H7 (cell line): ENCODE measurements around the gene CCDC116. TPM values are rescaled to one million over a fixed set of nuclear protein-coding genes. Genes with fewer than 3 reads are reported as not detected.
"Not testable (repeated sequence)": the region's sequence is repeated elsewhere in the genome, so short reads cannot be mapped to it uniquely, and the experiment has no call there.

Source experiments
- DNase-seq: peaks from one replicate; pipeline ENCODE4 v3.0.0; 2012
- H3K27me3 ChIP-seq: 2 replicates; pipeline ENCODE4 v1.6.0; 2011; ENCODE audit warnings: mild to moderate bottlenecking, low read length; ENCODE audit not compliant: control insufficient read depth, insufficient read depth
- H3K36me3 ChIP-seq: replicated peaks from 2 replicates; pipeline ENCODE4 v1.5.1; 2011; ENCODE audit warnings: low read length; ENCODE audit not compliant: control insufficient read depth, insufficient read depth
- H3K4me3 ChIP-seq: 2 replicates; pipeline ENCODE4 v1.5.1; 2011; ENCODE audit warnings: low read depth, mild to moderate bottlenecking, control low read depth, low read length, moderate library complexity; ENCODE audit not compliant: insufficient read depth
- total RNA-seq: library from RNA; depleted of rRNA; stranded (reverse); fragments of >200 nt; shearing (Covaris generic); gene quantifications from 2 replicates; pipeline ENCODE4 v1.2.3, GENCODE V29; 2014

CCDC116 gene
- total RNA-seq, 1 experiment from 2014 or later, result 0.55 TPM

DNA sequence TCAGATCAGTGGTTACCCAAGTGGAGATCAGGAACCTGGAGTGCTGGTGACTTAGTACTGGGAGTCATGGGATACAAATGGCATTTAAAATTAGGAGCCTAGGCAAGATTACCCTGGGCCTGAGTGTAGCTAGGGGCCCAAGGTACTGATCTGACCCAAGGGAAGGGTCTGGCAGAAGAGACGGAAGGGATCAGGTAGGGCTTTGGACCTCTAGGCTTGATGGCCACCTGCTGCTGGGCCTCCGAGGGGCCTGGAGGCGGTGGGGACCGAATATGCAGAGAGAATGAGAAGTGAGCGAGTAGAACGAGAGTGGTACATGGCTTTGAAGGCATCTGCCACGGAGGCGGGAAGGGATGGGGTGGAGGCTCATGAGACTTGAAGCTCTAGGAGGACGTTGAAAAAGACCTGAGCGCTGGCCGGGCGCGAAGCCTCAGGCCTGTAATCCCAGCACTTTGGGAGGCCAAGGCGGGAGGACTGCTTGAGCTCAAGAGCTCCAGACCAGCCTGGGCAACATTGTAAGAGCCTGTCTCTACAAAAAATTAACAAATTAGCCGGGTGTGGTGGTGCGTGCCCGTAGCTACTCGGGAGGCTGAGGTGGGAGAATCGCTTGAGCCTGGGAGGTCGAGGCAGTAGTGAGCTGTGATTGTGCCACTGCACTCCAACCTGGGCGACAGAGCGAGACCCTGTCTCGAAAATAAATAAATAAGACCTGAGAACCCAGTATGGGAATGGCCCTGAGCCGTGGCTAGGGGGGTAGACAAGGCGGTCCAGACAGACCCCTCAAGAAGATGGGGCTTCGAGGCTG is 32.7 kb downstream of the CCDC116 start:
- peak overlapping the region; percentile 83 for H3K4me3 ChIP-seq
- peak; percentile 47 for DNase-seq
- H3K36me3 ChIP-seq, result no peaks in the 10 kb centered on the region
- H3K27me3 ChIP-seq, result peaks cover 6% of the 10 kb centered on the region

DNA sequence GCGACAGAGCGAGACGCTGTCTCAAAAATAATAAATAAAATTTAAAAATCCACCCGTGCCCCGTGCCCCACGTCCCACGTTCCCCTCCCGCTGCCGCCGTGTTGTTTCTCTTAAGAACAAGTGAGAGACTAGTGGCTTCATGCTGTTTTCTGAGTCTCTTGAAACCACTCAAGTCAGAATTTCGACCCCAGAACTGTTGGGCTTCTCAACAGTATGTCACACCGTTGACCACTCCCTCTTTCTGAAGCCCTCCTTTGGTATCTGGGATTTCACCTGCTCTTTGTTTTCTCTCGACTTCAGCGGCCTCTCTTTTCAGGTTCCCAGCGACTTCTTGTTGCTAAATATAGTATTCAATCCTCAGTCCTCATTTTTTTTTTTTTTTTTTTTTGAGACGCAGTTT is 34.2 kb downstream of the CCDC116 start:
- H3K27me3 ChIP-seq, result no peaks in the 10 kb centered on the region
- peak overlapping the region; percentile 83 for H3K4me3 ChIP-seq
- DNase-seq, result peak; percentile 60
- peaks cover 4% of the 10 kb centered on the region for H3K36me3 ChIP-seq

DNA sequence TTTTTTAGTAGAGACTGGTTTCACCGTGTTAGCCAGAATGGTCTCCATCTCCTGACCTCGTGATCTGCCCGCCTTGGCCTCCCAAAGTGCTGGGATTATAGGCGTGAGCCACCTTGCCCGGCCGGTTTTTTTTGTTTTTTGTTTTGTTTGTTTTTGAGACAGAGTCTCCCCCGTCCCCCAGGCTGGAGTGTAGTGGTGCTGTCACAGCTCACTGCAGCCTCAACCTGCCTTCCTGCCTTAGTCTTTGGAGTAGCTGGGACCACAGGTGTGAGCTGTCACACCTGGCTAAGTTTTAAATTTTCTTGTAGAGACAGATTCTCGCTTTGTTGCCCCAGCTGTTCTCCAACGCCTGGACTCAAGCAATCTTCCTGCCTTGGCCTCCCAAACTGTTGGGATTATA is 36.5 kb downstream of the CCDC116 start:
- Histone ChIP-seq H3K27me3 (no peaks in the 10 kb centered on the region), H3K36me3 (peaks cover 11% of the 10 kb centered on the region), H3K4me3 (no peak overlapping the region)
- no peak for DNase-seq

DNA sequence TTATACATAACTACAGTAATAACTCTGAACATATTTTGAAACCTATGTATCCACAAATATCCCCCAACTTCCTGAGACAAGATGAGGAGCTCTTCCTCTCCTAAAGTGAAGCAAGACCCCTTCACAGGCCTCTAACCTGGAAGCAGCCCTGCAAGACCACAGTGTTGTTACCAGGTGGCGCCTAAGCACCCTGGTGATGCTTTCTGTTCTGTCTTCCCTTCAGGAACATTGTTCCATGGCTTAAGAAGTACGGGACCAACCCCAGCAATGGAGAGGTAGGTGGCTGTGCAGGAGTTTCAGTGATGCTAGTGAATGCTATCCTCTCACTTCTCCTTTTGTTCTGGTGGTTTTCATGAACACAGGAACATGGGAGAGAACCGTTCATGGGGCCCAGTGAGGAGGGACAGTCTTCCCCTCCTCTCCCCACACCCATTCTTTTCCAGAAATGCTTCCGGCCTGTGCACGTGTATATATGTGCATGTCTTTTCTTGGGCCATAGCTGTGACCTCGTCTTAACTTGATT is 39.6 kb downstream of the CCDC116 start:
- Histone ChIP-seq H3K27me3 (no peaks in the 10 kb centered on the region), H3K36me3 (peaks cover 16% of the 10 kb centered on the region), H3K4me3 (no peak overlapping the region)
- DNase-seq, result no peak

DNA sequence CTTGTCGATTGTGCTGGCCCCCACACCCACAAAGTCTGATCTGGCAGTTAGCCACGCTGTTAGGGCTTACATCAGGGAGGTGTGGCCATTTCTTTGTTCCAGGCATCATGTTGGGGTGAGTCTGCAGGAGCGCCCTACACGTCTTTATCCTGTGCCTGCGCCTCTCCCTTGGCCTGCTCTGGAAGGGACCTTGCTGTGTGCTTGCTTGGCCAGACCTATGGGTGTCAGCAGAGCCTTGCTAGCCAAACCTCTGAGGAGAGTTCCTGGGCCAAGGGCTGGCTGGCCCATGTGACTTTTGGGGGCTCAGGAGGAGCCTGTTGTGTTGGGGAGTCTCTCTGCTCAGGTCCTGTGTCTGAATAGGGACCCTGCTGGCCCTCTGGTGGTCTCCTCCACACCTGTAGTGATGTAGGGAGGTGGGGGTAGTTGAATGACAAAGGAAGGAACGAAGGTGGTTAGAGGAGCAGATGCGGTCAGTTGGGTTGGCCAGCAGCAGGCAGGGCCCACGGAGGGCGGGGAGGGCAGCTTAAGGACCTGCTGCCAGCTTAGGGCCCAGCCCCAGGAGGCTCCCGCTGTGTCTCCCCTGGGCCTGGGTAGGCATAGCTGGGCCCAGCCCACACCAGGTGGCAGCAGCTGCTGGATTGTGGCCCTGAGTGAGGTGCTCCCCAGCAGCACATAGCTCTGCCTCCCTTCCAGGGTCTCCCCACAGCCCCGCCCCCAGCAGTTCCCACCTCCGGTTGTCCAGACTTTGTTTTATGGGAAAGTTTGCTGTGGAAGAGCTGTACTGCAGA is 41.2 kb downstream of the CCDC116 start:
- Histone ChIP-seq H3K36me3 (peaks cover 16% of the 10 kb centered on the region), H3K4me3 (no peak overlapping the region), H3K27me3 (no peaks in the 10 kb centered on the region)
- DNase-seq, result no peak

DNA sequence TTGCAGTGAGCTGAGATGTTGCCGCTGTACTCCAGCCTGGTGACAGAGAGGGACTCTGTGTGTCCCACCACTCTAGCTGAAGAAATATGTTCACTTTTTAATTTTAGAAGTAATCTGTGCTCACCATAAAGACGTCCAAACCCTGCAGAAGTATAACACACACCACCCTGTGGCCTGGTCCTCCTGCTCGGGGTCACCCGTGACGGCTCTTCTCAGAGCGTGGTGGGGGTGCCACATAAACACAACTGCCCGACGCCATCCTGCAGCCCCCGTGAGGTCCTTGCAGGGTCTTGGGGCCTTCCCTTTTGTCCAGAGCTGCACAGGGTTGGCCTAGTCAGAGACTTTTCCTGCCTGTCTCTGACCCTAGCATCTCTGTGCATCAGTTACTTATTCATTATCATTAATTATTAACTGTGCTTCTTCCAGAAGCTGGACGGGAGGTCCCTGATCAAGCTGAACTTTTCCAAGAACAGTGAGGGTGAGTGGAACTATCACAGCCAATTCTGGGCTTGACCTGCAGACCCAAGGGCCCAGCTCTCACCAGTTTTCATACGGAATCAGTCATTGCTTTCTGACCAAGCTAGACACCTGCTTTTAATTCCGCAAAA is 42.2 kb downstream of the CCDC116 start:
- Histone ChIP-seq H3K27me3 (no peaks in the 10 kb centered on the region), H3K36me3 (peaks cover 16% of the 10 kb centered on the region), H3K4me3 (no peak overlapping the region)
- DNase-seq, result no peak

DNA sequence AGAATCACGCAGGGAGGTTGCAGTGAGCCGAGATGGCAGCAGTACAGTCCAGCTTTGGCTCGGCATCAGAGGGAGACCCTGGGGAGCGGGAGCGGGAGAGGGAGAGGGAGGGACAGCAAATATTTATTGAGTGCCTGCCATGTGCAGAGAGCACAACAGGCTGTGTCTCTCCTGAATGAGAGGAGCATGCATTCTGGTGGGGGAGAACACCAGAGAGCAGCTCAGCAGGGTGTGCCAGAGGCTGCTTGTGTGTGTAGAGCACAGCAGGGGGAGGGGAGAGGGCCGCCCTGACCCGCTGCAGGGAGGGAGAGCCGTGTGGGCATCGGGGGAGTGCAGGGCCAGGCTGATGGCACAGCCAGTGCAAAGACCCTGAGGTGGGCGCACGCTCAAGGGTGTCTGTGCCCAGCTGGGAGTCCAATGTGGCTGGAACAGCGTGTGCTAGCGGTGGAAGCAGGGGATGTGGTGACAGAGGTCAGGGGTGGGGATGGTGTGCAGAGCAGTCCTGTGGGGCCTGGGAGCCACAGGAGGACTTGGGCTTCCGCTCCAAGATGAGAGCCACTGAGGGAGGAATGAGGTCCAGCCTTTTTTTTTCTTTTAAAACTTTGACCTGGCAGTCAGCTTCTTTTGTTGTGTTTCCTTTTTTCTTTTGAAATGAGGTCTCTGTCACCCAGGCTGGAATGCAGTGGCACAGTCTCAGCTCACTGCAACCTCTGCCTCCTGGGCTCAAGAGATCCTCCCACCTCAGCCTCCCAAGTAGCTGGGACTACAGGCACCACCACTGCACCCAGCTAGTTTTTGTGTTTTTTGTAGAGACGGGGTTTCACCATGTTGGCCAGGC is 45.3 kb downstream of the CCDC116 start:
- Histone ChIP-seq H3K27me3 (no peaks in the 10 kb centered on the region), H3K4me3 (no peak overlapping the region), H3K36me3 (peaks cover 10% of the 10 kb centered on the region)
- no peak for DNase-seq

DNA sequence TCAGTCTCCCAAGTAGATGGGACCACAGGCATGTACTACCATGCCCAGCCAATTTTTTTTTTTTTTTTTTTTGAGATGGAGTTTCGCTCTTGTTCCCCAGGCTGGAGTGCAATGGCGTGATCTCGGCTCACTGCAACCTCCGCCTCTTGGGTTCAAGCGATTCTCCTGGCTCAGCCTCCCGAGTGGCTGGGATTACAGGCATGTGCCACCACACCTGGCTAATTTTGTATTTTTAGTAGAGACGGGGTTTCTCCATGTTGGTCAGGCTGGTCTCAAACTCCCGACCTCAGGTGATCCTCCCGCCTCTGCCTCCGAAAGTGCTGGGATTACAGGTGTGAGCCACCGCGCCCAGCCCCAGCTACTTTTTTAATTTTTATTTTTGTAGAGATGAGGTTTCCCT is 46.3 kb downstream of the CCDC116 start:
- not testable (repeated sequence) for H3K27me3 ChIP-seq, DNase-seq, H3K36me3 ChIP-seq, H3K4me3 ChIP-seq

DNA sequence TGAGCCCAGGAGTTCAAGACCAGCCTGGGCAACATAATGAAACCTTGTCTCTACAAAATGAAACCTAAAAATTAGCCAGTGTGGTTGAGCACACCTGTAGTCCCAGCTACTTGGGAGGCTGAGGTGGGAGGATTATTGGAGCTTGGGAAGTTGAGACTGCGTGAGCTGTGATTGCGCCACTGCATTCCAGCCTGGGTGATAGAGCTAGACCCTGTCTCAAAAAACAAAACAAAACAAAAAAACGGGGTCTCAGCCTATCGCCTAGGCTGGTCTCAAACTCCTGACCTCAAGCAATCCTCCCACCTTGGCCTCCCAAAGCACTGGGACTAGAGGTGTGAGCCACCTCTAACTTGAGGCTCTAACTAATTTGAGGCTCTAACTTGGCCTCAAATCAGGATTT is 46.8 kb downstream of the CCDC116 start:
- Histone ChIP-seq H3K4me3 (no peak overlapping the region), H3K27me3 (no peaks in the 10 kb centered on the region)

DNA sequence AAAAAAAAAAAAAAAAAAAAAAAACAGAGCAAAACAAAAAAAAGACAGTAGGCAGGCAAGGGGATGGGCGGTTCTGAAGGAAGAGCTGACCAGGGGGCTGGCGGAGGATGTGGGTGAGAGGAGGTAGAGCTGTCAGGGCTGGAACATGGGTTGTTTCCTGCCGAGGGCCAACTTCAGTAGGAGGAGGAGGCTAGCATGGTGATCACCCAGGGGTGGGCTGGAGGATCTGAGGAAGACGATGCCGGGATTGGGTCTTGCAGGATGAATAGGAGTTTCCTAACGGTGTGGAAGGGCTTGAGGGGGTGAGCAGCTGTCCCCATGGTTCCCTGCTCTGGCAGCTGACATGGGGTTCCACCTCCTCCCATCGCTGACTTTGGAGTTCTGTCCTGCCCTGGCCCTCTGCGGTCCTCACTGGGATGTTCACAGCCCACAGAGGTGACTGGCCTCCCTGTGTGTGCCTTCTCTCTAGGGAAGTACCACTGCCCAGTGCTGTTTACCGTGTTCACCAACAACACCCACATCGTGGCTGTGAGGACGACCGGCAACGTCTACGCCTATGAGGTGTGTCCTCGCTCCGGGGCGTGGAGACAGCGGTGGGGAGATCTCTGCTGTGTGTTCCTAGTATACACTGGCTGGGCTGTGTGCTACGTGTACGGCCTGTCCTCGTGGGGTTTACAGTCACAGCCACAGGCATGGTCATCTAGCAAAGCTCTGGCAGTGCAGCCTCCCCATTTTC is 48.4 kb downstream of the CCDC116 start:
- H3K36me3 ChIP-seq, result peaks cover 3% of the 10 kb centered on the region
- no peaks in the 10 kb centered on the region for H3K27me3 ChIP-seq
- H3K4me3 ChIP-seq, result no peak overlapping the region
- no peak for DNase-seq

More for the DNA sequence above, 46.8 kb downstream of the CCDC116 start:
- peaks cover 8% of the 10 kb centered on the region for H3K36me3 ChIP-seq
- DNase-seq, result no peak

DNA sequence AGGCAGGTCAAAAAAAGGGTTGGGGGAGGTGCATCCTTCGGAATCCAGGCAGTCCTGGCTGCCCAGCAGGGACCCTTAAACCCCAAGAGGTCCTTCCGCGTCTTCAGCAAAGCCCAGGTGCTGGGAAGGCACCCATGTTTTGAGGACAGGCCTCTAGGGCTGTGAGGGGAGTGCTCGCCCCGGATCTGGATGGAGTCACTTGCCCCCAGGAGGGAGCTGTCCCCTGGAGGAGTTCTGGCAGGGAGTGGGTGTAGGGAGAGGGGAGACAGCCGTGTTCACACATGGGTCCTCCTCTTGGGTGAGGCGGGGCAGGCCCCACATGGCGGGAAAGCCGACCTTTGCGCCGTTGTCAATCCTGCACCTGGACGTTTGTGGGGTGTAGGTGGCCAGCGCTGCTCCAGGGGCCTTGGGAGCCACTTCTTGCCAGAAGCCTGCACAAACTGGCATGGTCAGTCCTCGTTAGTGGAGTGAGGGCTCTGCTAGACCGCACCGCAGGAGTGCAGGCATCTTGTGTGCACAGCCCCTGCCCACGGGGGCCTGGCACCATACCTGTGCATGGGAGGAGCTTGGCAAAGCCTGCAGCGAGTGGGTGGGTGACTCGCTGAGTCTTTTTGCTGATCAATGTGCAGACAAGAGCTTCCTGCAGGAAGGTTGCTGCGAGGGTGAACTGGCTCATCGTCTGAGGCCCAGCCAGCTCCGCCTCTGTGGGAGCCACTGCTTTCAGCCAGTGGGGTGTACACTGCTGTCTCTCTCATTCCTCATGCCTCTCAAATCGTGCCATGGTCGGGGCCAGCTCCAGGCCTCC is 49.2 kb downstream of the CCDC116 start:
- Histone ChIP-seq H3K4me3 (no peak overlapping the region), H3K27me3 (no peaks in the 10 kb centered on the region), H3K36me3 (peaks cover 3% of the 10 kb centered on the region)
- DNase-seq, result no peak

DNA sequence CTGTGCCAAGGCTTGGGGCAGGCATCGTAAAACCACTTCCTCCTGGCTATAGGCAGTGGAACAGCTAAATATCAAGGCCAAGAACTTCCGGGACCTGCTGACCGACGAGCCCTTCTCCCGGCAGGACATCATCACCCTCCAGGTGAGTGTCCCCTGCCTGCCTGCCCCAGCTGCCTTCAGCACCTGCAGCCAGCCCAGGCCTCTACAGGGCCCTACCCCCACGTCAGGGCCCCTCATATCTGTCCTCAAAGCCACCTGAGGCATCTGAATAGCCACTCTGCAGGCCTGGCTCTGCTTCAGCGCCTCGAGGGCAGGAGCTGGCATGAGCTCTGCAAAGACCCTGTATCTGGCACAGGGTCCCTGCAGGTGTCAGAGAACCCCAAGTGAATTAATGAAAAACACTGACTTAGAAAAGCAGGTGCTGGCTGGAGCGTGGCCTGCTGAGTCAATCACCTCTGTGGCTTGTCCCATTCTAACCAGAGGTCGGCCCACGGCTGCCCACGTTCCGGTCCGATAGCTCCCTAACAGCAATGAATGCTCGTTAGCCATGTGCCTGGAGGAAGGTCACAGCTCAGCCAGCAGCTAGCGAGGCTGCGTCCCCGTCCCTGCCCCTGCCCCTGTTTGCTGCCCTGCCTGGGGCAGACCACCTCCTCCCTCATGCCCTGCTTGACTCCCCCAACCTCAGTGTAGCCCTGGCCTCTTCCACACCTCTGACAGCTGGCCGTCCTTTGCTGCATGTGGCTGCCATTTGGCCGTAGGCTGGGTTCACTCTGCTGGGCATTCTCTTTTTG is 50.0 kb downstream of the CCDC116 start:
- Histone ChIP-seq H3K36me3 (peaks cover 4% of the 10 kb centered on the region), H3K27me3 (no peaks in the 10 kb centered on the region), H3K4me3 (no peak overlapping the region)
- DNase-seq, result no peak
